ENCODE results near the gene TSC22D4.

TSC22D4 gene

GRCh38 chr7:100477871-100478267 lies 1.1 kb downstream of the TSC22D4 start:
- no peak for DNase-seq (ENCODE audit: low read depth)

GRCh38 chr7:100476903-100477870 lies 1.8 kb downstream of the TSC22D4 start:
- no peak for DNase-seq (ENCODE audit: low read depth)
- TF ChIP-seq CTCF (conservative IDR thresholded peaks at IDR 0.05; ENCODE audit: control insufficient read depth, insufficient read depth, low read depth, low read length): peak; percentile 39
- peak overlapping the region; percentile 92 for H3K4me3 ChIP-seq (ENCODE audit: control insufficient read depth, low read depth, low read length)

More at GRCh38 chr7:100477871-100478267, 1.1 kb downstream of the TSC22D4 start:
- no peak for TF ChIP-seq CTCF (conservative IDR thresholded peaks at IDR 0.05; ENCODE audit: control insufficient read depth, insufficient read depth, low read depth, low read length)
- peak overlapping the region; percentile 92 for H3K4me3 ChIP-seq (ENCODE audit: control insufficient read depth, low read depth, low read length)

- H3K4me3 ChIP-seq (ENCODE audit: control insufficient read depth, low read depth, low read length): peak overlapping the region; percentile 92
- DNase-seq (ENCODE audit: low read depth): no peak
These were observed 2.8 kb downstream of the TSC22D4 start for GRCh38 chr7:100476101-100476780.

GRCh38 chr7:100475549-100475948 lies 3.5 kb downstream of the TSC22D4 start:
- no peak for TF ChIP-seq CTCF (conservative IDR thresholded peaks at IDR 0.05; ENCODE audit: control insufficient read depth, insufficient read depth, low read depth, low read length)
- no peak for DNase-seq (ENCODE audit: low read depth)
- peak overlapping the region; percentile 92 for H3K4me3 ChIP-seq (ENCODE audit: control insufficient read depth, low read depth, low read length)

More at GRCh38 chr7:100476101-100476780, 2.8 kb downstream of the TSC22D4 start:
- no peak for TF ChIP-seq CTCF (conservative IDR thresholded peaks at IDR 0.05; ENCODE audit: control insufficient read depth, insufficient read depth, low read depth, low read length)

GRCh38 chr7:100472854-100473499 lies 6.0 kb downstream of the TSC22D4 start:
- no peak overlapping the region for H3K4me3 ChIP-seq (ENCODE audit: control insufficient read depth, low read depth, low read length)
- peak; percentile 67 for DNase-seq (ENCODE audit: low read depth)
- no peak for TF ChIP-seq CTCF (conservative IDR thresholded peaks at IDR 0.05; ENCODE audit: control insufficient read depth, insufficient read depth, low read depth, low read length)

- no peak for DNase-seq (ENCODE audit: low read depth)
These were observed 6.7 kb downstream of the TSC22D4 start for GRCh38 chr7:100472121-100472851.

More at GRCh38 chr7:100472121-100472851, 6.7 kb downstream of the TSC22D4 start:
- TF ChIP-seq CTCF (conservative IDR thresholded peaks at IDR 0.05; ENCODE audit: control insufficient read depth, insufficient read depth, low read depth, low read length): no peak
- H3K4me3 ChIP-seq (ENCODE audit: control insufficient read depth, low read depth, low read length): no peak overlapping the region

Data from fibroblast of mammary gland (primary cell).